Stimulated activated CD4-positive, alpha-beta T cell treated with anti-CD3 and anti-CD28 coated beads, TNF-alpha, amount 100 ng/mL, for 4 hours (primary cell): ENCODE data around the gene ANTXR1.

ENCODE experiments used
- DNase-seq, 3 experiments: peaks; one replicate each; pipeline ENCODE4 v3.0.0-alpha.2; 2020; ENCODE audit warnings: low read depth in 3 of 3

ANTXR1 gene

GRCh38 chr2:69097148-69097610 is 84.2 kb downstream of the ANTXR1 start:
- no peak for DNase-seq

- no peak for DNase-seq
These were observed 85.1 kb downstream of the ANTXR1 start for GRCh38 chr2:69097891-69098655.

GRCh38 chr2:69099541-69099940 is 86.6 kb downstream of the ANTXR1 start:
- no peak for DNase-seq

DNA sequence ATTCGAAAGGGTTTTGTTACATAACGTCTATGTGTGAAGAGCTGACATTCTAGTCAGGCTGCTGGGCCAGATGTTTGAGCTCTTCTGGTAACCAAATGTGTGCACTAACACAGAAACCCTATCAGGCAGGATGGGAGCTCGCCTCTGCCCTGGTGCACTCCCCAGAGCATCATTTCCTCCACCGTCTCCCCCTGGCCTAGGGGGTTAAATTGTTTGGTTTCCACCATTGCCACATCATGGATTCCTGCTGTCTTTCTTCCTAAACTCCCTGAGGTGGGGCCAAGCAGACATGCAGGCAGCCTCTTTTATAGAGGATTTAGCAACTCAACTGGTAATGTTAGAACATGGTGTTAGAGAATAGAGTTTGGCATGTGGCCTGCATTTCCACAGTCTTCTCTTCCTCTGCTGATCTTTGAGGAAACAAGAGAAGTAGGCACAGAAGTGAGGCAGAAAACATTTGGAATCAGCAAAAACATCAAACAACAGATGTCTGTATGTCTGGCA is 87.3 kb downstream of the ANTXR1 start:
- DNase-seq, result no peak

DNA sequence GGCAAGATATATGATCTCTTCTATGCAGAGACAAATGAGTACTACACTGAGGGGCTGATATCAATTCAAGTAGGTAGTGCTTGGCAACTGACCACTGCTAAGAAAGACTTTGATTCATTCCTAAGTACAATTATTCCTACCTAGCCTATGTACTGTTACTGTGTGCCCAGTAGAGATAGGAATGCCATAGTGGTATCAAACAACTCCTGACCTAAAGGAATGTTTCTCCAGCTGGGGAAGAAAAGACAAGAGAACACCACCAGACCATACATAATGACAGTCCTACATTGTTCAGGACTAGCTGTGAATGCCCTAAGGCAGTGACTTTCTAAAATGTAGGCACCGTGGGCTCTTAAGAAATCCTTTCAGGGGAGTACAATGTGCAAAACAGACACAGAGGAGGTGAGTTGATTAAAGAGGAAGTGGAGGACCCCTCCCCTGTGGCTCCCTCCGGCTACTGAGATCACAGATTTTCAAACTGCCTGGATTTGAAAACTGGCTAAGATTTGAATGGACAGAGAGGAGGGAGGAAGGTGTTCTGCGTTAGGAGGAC is 89.1 kb downstream of the ANTXR1 start:
- DNase-seq, result no peak

- DNase-seq, result no peak
These were observed 90.4 kb downstream of the ANTXR1 start for GRCh38 chr2:69103419-69103818.

DNA sequence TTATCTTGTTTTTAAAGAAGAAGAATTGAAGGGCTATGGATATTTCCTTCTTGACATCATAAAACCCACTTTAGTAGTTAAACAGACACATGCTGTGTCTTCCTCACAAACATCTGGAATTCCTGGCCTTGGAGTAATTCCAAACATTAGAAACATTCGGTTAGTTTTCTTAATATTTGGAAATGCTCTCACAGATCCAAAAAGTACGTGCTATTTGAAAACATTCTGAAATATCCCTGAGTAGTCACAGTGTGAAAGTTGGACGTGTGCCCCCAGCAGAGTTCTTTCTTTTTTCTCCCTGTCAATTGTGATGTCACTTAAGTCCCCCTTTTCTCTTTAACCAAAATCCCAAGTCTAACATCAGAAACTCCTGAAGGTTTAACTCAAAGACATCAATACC is 91.3 kb downstream of the ANTXR1 start:
- DNase-seq, result no peak

- DNase-seq, result no peak
These were observed 96.3 kb downstream of the ANTXR1 start for GRCh38 chr2:69109255-69109654.

DNA sequence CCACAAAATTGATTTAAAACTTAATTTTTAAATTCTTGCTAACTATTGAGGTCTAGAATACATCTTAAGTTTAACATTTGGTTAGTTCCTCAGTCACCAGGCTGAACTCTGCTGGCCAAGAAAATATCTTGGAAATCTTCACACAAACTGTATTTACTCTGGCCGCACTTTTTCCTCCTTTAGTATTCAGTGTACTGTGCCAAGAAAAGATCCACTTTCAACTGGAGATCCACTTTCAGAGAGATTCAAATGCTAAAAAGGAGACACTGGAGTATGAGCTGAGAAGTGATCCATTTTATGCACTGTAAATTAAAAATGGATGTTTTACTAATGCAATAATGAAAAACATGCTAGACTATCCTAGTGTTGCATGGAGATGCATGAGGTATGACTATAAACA is 98.1 kb downstream of the ANTXR1 start:
- no peak for DNase-seq

- no peak for DNase-seq
These were observed 100.6 kb downstream of the ANTXR1 start for GRCh38 chr2:69113627-69114026.

GRCh38 chr2:69114534-69114933 is 101.6 kb downstream of the ANTXR1 start:
- no peak for DNase-seq

DNA sequence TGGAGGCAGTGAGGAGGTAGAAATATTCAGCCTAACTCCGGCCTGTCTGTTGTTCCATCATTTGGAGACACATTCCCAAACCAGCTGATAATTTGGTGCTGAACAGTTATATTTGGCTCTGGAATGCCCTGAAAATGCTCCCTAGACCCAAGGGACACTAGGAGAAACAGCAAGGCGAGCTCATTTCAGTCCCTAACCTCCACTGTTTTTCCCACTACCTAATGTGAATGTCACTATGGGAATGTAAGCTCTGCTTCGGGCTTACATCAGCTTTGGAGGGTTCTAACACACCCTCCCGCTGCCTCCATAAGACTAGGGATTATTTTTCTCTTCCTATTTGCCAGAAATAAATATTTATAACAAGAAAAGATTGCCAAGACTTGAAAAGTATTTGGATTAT is 103.5 kb downstream of the ANTXR1 start:
- no peak for DNase-seq

GRCh38 chr2:69118609-69119008 is 105.6 kb downstream of the ANTXR1 start:
- DNase-seq, result no peak

- no peak for DNase-seq
These were observed 106.3 kb downstream of the ANTXR1 start for GRCh38 chr2:69119104-69119894.

- no peak for DNase-seq
These were observed 109.3 kb downstream of the ANTXR1 start for GRCh38 chr2:69122271-69122670.

DNA sequence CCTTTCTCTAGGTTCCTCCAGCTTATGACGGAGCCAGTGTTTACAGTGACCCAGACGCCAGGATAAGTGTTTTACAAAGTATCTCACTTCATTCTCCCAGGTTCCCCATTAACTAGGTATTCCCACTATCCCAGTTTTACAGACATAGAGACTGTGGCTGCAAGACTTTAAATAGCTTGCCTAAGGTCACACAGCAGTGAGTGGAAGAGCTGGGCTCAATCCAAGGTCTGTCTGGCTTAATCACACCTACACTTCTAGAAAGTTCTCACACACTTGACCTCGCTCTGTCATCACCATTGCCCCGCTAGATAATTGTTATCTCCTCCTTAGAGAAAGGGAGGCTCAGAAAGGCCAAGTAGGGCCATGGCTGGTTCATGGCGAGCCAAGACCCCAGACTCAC is 110.2 kb downstream of the ANTXR1 start:
- no peak for DNase-seq

GRCh38 chr2:69124343-69124742 is 111.4 kb downstream of the ANTXR1 start:
- DNase-seq, result no peak

- no peak for DNase-seq
These were observed 112.8 kb downstream of the ANTXR1 start for GRCh38 chr2:69125816-69126215.

- DNase-seq, result no peak
These were observed 113.4 kb downstream of the ANTXR1 start for GRCh38 chr2:69126341-69126740.

GRCh38 chr2:69131452-69131851 is 118.5 kb downstream of the ANTXR1 start:
- no peak for DNase-seq

- no peak for DNase-seq
These were observed 119.2 kb downstream of the ANTXR1 start for GRCh38 chr2:69131983-69132675.
